Fibroblast of gingiva (primary cell): ENCODE data around the gene SALL3.
"Not testable (repeated sequence)": the region's sequence is repeated elsewhere in the genome, so short reads cannot be mapped to it uniquely, and the experiment has no call there.

Experiments
- DNase-seq: peaks from one replicate; pipeline ENCODE4 v3.0.0-alpha.2; 2011; ENCODE audit warnings: low read depth

Gene SALL3

GRCh38 chr18:78979730-78980278, at the start of gene SALL3:
TSS of gene SALL3 (plus strand) at chr18:78979818. CDS start at chr18:78980275, 457 bp downstream.
- DNase-seq: no peak

DNA sequence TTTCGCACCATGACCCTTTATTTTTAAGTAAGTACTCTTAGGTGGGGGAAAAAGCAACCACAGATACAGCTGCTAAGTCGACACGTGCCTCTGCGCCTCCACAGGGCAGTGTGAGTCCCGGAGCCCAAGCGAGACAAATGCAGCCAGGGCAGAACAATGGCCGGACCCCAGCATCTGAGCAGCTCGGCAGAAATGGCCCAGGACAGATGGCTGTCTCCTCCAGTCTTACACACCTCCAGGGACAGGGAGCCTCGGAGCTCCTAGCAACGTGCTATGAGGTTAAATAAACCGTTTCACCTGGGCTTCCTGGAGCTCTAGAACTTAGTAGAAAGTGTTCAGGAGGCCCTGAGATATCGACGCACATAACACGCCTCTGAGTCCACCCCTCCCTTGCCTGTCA, 47.3 kb upstream of the SALL3 start:
- no peak for DNase-seq

GRCh38 chr18:78934003-78934402, 45.6 kb upstream of the SALL3 start:
- DNase-seq: no peak

GRCh38 chr18:78934551-78935225, 44.9 kb upstream of the SALL3 start:
- no peak for DNase-seq

GRCh38 chr18:78935406-78935805, 44.2 kb upstream of the SALL3 start:
- DNase-seq: no peak

GRCh38 chr18:78936251-78937005, 43.2 kb upstream of the SALL3 start:
- no peak for DNase-seq

DNA sequence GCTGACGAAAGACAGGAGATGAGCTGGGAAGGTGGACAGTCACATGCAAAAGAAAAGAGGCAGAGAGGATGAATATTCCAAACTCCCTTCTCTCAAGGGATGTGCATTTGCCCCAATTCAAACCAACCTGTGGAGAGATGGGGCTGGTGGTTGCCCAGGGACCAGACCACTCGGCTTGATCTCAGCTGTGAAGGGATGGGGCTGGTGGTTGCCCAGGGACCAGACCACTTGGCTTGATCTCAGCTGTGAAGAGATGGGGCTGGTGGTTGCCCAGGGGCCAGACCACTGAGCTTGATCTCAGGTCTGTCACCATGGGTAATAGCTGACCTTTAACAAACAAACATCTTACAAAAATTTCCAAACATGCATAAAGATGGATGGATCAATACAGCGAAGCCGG, 42.5 kb upstream of the SALL3 start:
- DNase-seq: no peak

DNA sequence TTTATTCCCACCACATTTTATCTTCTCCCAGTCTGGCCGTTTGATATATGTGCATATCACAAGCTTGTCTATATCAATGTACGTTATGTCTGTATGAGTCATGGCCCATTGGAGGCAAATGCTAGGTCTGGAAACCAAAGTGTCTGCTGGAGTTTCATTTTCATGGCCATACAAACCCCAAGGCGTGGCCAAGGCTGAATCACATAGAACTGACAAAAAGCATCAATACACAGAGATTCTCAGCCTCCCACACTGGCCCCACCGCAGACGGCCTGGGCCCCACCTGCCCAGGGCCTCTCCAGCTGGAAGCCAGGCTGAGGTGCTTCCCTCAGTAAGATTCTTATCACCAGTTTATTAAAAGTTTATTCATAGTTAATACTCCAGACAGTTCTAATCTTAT, 40.5 kb upstream of the SALL3 start:
- DNase-seq: no peak

DNA sequence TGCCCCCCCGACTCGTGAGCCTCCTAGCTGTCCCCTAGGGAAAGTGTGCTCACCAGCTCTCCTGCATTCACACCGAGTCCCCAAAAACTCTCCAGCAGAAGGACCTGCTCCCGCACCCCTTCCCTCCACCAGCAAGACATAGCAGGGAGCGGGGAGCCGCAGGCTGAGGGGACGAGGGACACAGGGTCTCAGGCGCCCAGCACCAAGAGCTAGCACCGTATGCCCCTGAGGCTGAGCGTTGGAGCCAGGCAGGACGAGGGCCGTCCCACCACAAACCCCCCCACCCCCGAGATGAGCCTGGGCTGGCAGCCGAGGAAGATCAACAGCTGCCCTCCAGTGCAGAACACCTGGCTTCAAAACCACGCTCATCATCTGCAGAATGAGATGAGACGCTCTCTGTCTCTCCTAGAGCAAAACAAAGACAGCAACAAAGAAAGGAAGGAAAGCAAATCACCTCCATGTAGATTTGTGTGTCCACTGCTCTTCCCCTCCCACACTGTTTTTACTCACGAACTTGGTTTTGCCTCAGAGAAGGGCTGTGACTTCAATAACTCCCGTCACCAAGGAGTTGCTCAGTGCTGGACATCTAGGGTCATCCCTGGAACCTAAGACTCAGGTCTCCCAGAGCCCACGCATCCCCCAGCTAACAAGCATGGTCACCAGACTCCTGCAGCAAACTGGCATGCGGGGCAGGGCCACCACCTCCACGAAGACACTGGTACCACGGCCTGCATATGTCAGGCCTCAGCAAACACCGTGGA, 39.7 kb upstream of the SALL3 start:
- DNase-seq: no peak

- not testable (repeated sequence) for DNase-seq
Measured at GRCh38 chr18:78942236-78942635, 37.4 kb upstream of the SALL3 start.

- DNase-seq: no peak
Measured at GRCh38 chr18:78945628-78946027, 34.0 kb upstream of the SALL3 start.

DNA sequence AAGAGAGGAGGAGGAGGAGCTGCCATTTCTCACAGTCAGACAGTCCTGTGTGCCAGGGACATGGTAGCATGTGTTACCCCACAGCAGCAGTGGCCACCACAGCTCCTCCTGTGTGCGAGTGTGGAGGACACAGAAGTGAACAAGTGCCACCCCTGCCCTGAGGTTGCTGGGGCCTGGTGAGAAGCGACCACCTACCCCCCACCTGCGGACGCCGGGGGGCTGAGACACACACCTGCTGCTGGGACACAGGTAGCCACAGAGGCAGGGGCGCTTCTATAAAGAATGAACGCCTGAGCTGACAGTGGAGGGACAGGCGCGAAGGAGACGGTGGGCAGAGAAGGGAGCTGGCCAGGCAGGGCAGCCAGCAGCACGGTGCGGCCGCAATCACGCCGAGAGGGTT, 32.3 kb upstream of the SALL3 start:
- no peak for DNase-seq

DNA sequence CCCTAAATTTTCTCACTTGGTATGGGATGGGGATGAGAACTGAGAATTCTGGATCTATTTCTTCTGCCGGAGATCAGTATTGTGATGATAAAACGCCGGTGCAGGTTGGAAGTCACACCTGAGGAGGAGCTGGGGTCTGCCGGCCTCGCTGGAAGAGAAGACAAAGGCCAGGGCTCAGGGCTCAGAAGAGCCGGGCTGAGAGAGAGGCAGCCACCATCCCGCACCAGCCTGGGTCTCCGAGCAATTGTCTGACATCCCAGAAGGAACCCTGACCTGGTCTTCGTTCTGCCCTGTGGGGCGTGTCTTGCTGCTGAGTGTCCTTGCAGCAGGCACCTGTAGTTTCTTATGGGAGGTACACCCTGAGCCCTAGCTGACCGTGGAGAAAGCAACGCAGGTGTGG, 31.4 kb upstream of the SALL3 start:
- DNase-seq: no peak

- no peak for DNase-seq
Measured at GRCh38 chr18:78948707-78949106, 30.9 kb upstream of the SALL3 start.

DNA sequence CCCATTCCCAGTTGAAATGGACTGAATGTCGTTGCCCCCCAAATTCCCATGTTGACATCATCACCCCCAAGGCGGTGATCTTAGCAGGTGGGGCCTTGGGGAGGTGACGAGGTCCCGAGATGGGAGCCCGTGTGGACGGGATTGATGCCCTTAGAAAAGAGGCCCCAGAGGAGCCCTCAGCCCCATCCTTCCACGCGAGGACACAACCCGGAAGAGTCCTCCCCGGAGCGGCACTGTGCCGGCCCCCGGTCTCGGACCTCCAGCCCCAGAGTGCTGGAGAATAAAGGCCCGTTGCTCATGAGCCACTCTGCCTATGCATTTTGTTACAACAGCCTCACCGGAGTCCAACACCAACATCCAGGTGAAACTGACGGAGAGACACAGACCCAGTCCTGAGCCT, 30.4 kb upstream of the SALL3 start:
- DNase-seq: no peak

- no peak for DNase-seq
Measured at GRCh38 chr18:78950386-78950785, 29.2 kb upstream of the SALL3 start.

DNA sequence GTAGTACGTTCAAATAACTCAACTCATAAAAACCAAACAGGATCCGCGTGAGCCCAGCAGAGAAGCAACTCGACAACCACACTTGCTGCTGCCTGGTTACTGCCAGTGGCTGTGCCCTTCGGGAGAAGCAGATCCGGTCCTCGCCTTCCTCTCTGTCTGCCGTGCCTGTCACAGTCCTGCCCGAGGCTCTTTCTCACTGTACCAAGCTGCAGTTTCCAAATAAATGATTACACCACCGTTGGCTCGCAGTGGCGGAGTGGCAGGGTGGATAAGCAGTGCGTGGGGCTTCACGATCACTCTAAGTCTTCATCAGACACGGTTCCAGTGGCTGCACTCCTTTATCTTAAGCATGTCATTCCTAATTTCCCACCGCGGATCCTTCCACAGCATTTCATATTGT, 26.1 kb upstream of the SALL3 start:
- DNase-seq: no peak

- DNase-seq: no peak
Measured at GRCh38 chr18:78955051-78955450, 24.6 kb upstream of the SALL3 start.

GRCh38 chr18:78957140-78957539, 22.5 kb upstream of the SALL3 start:
- DNase-seq: no peak

GRCh38 chr18:78960709-78961108, 18.9 kb upstream of the SALL3 start:
- no peak for DNase-seq

GRCh38 chr18:78962098-78962497, 17.5 kb upstream of the SALL3 start:
- DNase-seq: no peak

GRCh38 chr18:78964727-78965126, 14.9 kb upstream of the SALL3 start:
- DNase-seq: not testable (repeated sequence)

DNA sequence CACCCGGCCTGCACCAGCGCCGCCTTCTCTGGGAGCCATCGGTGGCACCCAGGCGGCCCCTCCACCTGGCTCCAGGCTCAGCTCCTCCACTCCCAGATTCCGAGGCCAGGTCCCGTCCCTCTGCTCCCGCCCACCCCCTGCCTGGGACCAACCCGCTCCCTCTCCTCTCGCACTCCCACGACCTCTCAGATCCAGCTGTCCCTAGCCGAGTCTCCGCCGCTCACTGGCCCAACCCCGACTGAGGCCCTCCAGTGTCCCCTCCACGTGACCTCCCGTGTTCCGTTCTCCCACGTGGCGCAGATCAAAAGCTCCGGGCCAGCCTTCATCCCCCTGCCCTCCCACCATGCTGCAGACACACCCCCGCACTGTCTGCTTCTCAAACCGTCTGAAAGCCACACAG, 14.4 kb upstream of the SALL3 start:
- no peak for DNase-seq
